Right renal pelvis (tissue), 4 donors: ENCODE data around the gene CELA2A. TPM values are rescaled to one million over a fixed set of nuclear protein-coding genes. Genes with fewer than 3 reads are reported as not detected.
"Not testable (repeated sequence)": the region's sequence is repeated elsewhere in the genome, so short reads cannot be mapped to it uniquely, and the experiment has no call there.

ENCODE experiments used
- DNase-seq, 4 donors: peaks; one replicate each; pipeline ENCODE4 v3.0.0-alpha.2; 2013; ENCODE audit warnings: low read depth in 4 of 4, low spot score in 3 of 4, missing footprints in 1 of 4
- polyA plus RNA-seq, 4 donors: library from polyadenylated mRNA; unstranded; fragments of 120-200 nt; gene quantifications; one replicate each; pipeline ENCODE4 v1.2.1, GENCODE V29; 2013; ENCODE audit not compliant: insufficient read length in 4 of 4

Gene CELA2A
- polyA plus RNA-seq, 4 donors: 0.09 TPM; not detected in 3

GRCh38 chr1:15463926-15464322 is 7.4 kb downstream of the CELA2A start:
- not testable (repeated sequence) for DNase-seq

GRCh38 chr1:15465674-15466073 is 9.1 kb downstream of the CELA2A start:
- DNase-seq: no peak

- DNase-seq: not testable (repeated sequence)
These were observed 10.6 kb downstream of the CELA2A start for GRCh38 chr1:15466955-15467625.

GRCh38 chr1:15468145-15468544 is 11.6 kb downstream of the CELA2A start:
- DNase-seq: no peak

- no peak for DNase-seq
These were observed 12.8 kb downstream of the CELA2A start for GRCh38 chr1:15469361-15469760.

GRCh38 chr1:15469821-15470448 is 13.4 kb downstream of the CELA2A start:
- DNase-seq: not testable (repeated sequence)

GRCh38 chr1:15471067-15471466 is 14.5 kb downstream of the CELA2A start:
- not testable (repeated sequence) for DNase-seq

- not testable (repeated sequence) for DNase-seq
These were observed 15.2 kb downstream of the CELA2A start for GRCh38 chr1:15471723-15472122.

GRCh38 chr1:15472587-15472986 is 16.1 kb downstream of the CELA2A start:
- DNase-seq: no peak

GRCh38 chr1:15475752-15476314 is 19.3 kb downstream of the CELA2A start, which contains the start of gene CELA2B:
TSS of gene CELA2B (plus strand) at chr1:15476104. CDS start at chr1:15476126, 22 bp downstream.
- DNase-seq: no peak

GRCh38 chr1:15476927-15477326 is 20.4 kb downstream of the CELA2A start:
- DNase-seq: no peak

GRCh38 chr1:15477646-15478212 is 21.2 kb downstream of the CELA2A start:
- no peak for DNase-seq

GRCh38 chr1:15479654-15480347 is 23.3 kb downstream of the CELA2A start:
- no peak for DNase-seq

- DNase-seq: not testable (repeated sequence)
These were observed 25.9 kb downstream of the CELA2A start for GRCh38 chr1:15482455-15482854.

- not testable (repeated sequence) for DNase-seq
These were observed 26.5 kb downstream of the CELA2A start for GRCh38 chr1:15482983-15483543.

GRCh38 chr1:15483971-15484370 is 27.4 kb downstream of the CELA2A start:
- no peak for DNase-seq

GRCh38 chr1:15484443-15484842 is 27.9 kb downstream of the CELA2A start:
- DNase-seq: not testable (repeated sequence)

- DNase-seq: no peak
These were observed 29.1 kb downstream of the CELA2A start for GRCh38 chr1:15485636-15486035.

GRCh38 chr1:15486844-15487610 is 30.5 kb downstream of the CELA2A start:
- not testable (repeated sequence) for DNase-seq

- DNase-seq: no peak
These were observed 31.8 kb downstream of the CELA2A start for GRCh38 chr1:15488371-15488770.
